DMS 273 treated with DMSO at 0.1 percent for 48 hours (cell line): ENCODE measurements around the gene HTT.

Source experiments
- DNase-seq: peaks from one replicate; lab custom pipeline; 2025; lab: John Stamatoyannopoulos, UW

Gene HTT

DNA sequence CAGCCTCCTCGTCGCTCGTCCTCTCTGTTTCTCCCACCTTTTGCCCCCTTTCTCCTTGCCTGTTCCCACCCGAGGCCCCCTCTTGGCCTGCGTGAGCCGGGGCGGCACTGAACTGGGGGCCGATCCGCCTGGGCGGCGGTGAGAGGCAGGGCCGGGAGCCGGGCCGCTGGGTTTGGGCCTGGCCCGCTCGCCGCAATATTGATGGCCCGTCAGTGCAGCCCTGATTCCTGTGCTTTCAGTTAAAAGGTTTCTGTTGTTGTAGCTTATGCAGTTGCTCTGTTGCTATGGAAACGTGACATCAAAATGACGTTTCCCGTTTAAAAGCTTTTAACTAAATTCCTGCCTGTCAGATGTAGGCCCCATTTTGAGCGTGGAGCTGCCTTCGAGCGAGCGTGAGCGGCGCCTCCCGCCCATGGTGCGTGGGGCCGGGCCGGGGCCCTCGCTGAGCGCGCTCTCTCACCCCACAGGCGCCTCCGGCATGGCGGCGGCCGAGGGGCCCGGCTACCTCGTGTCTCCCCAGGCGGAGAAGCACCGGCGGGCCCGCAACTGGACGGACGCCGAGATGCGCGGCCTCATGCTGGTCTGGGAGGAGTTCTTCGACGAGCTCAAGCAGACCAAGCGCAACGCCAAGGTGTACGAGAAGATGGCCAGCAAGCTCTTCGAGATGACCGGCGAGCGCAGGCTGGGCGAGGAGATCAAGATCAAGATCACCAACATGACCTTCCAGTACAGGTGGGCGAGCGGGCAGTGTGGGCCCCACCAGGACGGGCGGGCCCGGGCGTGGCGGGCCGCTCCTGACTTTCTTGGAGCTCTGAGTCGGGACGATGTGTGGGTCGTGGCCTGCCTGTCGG lies 174.6 kb downstream of the HTT start, which contains the start of gene MSANTD1:
Gene MSANTD1 (plus strand): TSS at position 349 of the 851 bp plus-strand sequence. CDS start 64 bp downstream, at position 413.
- DNase-seq = no peak

DNA sequence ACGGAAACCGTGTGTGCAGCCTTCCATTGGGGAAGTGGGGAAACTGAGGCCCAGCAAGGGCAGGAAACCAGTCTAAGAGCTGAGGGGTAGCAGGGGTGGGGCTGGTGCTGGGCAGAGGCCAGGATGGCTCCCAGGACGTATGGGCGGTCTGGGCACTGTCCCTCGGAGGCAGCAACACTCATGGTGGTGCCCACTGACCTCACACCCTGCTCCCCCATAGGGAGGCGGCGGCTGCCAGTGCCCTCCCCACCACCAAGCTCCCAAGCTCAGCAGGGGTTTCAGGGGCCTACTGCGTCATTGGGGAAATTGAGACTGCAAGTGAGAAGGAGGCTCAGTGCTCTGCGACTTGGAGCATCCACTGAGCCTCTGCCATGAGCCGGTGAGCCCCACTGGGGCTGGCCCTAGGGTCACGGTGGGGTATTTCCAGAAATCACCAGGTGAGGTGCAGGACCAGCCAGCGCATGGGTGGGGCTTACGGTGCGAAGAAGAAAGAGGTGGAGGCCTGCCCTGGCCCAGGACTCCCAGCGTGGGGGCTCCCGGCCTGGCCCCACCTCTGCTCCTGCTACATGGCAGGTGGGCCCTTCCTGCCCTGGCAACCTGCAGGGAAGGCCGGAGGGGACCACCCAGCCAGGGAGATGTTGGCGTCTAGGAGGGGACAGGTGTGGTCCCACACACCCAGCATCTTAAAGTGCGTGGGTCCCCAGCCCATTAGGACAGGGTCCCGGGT lies 175.4 kb downstream of the HTT start:
- no peak for DNase-seq

DNA sequence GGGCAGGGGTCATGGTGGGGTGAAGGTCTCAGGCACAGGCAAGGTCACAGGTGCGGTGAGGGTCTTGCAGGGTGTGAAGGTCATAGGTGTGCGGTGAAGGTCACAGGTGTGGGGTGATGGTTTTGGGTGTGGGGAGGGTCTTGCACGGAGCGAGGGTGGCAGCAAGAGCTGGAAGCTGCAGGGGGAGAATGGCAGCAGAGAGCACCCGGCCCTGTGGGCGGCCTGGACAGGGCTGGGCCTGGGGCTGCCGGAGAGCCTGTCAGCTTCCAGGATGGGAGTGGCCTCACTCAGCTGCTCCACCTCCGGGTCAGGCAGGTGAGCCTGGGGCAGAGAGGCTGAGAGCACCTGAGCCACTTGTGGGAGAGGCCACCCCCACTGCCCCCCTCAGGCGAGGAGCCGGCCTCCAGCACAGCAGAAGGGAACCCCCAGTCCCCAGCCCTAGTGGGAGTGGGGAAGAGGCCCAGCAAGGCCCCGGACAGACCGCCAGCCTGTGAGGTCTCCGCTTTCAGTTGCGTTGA lies 176.0 kb downstream of the HTT start:
- no peak for DNase-seq

DNA sequence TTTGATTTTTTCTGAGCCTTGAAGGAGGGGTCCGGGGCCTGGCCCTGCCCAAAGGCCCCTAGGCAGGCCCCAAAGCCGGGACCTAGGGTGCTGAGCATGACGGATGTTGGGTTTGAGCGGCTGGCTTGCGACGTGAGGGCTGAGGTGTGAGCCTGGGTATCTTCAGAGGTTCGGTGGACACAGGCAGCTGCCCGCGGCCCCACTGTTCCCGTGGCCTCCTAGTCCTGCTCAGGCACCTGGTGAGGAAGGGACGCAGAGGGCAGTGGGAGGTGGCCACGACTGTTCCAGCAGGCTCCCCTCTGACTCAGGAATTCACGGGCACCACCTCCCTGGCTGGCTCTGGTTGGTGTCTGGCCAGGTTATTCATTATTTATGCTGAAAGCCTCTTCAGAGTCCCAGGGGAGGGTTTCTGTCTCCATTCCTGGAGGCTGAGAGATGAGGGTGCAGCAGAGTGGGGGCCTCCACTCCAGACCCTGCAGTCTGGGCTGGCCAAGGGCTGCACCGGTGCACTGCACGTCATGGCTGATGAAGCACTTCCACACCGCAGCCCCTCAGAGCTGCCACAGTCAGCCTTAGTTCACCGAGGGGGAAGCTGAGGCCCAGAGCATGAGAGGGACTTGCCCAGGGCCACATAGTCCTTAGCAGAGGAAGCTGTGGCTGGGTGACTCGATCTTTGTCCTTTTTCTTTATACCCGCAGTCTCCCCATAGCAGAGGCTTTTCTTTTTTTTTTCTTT lies 176.6 kb downstream of the HTT start:
- DNase-seq = no peak

DNA sequence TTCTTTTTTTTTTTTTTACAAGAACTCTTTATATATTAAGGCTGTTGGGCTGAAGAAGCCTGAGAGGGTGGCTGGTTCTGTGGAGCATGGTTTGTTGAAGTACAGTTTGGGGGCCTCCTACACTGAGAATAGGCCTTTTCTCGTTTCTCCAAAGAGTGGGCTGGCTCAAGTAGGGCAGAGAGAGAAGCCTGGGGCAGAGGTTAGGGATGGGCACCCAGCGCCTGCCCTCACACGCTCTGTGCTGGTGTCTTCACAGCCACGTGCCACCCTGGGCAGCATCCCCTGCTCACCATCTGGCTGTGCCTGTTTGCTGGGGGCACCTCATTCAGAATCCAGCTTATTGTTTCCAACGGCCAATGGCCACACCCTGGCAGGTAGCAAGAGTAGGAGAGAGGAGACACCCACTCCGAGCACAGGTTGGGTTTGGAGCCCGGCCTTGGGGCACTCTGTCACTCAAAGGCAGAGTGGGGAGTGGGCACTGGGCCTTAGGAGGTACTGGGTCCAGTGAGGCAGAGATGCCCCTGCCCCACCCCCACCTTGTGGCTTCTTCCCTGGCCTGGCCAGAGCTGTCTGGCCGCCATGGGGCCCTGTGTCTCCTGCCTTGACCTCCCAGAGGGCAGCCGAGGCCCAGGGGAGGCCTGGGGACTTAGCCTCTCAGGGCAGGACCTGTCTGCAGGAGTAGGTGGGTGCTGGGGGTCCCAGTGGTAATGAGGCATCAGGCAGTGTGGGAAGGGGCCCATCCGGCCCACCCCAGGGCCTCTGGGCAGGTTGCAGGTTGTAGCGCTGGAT lies 177.4 kb downstream of the HTT start:
- DNase-seq = no peak

DNA sequence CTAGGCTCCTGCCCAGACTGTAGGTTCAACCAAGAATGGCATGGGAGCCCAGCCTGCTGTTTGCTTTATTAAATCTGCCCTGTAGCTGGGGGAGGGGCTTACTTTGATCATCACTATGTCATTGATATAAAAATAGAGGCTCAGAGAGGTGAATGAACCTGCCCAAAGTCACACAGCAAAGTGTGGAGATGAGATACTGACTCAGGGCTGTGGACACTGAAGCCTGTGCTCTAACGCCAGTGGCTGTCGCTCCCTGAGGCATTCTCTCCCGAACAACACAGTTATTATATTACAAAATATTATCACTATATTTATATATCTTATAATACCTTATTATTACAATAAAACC lies 178.0 kb downstream of the HTT start:
- no peak for DNase-seq

DNA sequence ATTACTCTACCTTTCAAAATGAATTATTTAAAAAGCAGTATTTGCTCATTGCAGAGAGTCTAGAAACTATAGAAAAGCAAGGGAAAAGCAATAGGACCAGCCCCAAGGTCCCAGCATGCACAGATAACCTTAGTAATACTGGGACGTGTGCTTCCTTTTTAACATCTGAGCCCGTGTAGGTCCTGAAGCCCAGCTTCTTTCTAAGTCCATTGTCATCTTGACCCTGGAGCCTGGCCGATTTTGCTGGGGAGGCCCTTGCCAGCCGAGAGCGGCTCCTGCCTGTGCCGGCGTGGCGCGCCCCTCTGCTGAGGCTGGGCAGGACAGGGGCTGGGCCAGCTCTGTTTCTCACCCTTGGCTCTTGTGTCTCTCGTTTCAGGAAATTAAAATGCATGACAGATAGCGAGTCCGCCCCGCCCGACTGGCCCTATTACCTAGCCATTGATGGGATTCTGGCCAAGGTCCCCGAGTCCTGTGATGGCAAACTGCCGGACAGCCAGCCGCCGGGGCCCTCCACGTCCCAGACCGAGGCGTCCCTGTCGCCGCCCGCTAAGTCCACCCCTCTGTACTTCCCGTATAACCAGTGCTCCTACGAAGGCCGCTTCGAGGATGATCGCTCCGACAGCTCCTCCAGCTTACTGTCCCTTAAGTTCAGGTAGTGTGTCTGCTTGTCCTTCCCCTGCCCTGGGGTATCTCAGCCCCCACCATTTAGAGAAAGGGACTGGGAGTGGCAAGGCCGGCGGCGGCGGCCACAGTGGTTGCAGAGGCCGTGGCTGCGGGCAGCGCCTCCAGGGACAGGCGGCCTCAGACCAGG lies 178.6 kb downstream of the HTT start:
- no peak for DNase-seq

- DNase-seq = no peak
These were observed 179.3 kb downstream of the HTT start for GRCh38 chr4:3253808-3254207.

GRCh38 chr4:3254302-3255131 lies 180.0 kb downstream of the HTT start:
- no peak for DNase-seq

DNA sequence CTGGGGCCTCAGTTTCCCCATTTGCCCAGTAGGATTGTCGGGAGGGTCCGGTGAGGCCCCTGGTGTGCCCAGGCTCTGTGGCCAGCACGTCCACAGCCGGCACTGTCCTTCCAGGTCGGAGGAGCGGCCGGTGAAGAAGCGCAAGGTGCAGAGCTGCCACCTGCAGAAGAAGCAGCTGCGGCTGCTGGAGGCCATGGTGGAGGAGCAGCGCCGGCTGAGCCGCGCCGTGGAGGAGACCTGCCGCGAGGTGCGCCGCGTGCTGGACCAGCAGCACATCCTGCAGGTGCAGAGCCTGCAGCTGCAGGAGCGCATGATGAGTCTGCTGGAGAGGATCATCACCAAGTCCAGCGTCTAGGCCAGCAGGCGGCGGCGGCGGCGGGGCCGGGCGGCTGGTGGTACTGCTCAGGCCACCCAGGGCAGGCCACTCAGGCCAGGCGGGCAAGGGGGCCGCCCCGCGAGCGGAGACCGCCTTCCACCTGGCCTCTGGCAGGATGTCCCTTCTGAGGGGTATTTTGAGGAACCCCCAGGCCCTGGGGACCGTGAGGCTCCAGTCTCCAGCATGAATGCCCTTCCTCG lies 181.2 kb downstream of the HTT start:
- no peak for DNase-seq

GRCh38 chr4:3256230-3257102 lies 182.0 kb downstream of the HTT start:
- DNase-seq = no peak

- no peak for DNase-seq
These were observed 182.6 kb downstream of the HTT start for GRCh38 chr4:3257103-3257555.

GRCh38 chr4:3257556-3258482 lies 183.3 kb downstream of the HTT start:
- no peak for DNase-seq

DNA sequence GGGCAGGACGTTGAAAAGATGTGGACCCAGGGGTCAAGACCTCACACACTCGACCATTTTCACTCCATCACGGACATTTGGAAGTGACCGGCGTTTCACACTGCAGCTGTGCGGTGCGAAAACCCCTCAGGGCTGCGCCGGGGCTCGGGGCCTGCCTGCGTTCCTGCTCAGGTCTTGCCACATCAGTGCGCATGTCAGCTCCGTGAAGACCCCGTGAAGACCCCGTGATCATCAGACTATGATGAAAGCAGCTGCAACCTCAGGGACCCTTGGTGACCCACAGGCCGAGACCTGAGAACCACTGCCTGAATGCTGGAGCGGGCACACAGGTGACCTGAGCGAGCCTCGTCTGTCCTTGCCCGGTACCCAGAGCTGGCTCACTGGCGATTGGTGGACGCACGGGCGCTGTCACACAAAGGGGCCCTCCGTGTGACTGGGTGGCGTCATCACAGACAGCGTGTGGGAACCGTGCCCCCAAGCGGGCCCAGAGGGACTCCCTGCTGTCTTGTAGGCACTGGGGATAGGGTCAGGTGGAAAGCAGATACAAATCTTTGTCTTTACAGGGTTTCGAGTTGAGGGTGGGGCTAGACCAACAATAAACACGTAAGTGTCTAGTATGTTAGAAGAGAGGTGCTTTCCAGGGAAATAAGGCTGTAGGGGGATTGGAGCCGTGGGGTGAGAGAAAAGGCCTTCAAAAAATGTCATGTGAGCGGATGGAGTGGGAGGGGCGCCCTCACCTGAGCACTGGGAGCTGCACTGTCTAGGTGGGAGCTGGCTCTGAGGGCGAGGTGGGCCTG lies 187.1 kb downstream of the HTT start:
- no peak for DNase-seq

- no peak for DNase-seq
These were observed 187.9 kb downstream of the HTT start for GRCh38 chr4:3262208-3263052.
